Sigmoid colon (tissue), 4 donors: ENCODE data around the gene EMX2.

Source experiments
- EP300 ChIP-seq, 4 donors: sonication (generic); formaldehyde crosslinking; IDR thresholded peaks; one replicate each; pipeline ENCODE4 v1.6.1; 2017; ENCODE audit warnings: antibody characterized with exemption in 4 of 4
- POLR2AphosphoS5 ChIP-seq, 4 donors: sonication (generic); formaldehyde crosslinking; IDR thresholded peaks; one replicate each; pipeline ENCODE4 v1.6.1; 2017; ENCODE audit warnings: antibody characterized with exemption in 4 of 4
- TF ChIP-seq, protein P1 (sequence below), 4 experiments: fragments of 450-650 bp in 3 of 4; fragments of 200-600 bp in 1 of 4; IDR thresholded peaks; one replicate each; pipeline ENCODE4 v1.5.1; 2016 to 2019; ENCODE audit warnings: antibody characterized with exemption in 4 of 4, mild to moderate bottlenecking in 3 of 4, moderate library complexity in 2 of 4

- no peak for TF ChIP-seq EP300 (IDR thresholded peaks at IDR 0.05)
- TF ChIP-seq, protein P1, sequence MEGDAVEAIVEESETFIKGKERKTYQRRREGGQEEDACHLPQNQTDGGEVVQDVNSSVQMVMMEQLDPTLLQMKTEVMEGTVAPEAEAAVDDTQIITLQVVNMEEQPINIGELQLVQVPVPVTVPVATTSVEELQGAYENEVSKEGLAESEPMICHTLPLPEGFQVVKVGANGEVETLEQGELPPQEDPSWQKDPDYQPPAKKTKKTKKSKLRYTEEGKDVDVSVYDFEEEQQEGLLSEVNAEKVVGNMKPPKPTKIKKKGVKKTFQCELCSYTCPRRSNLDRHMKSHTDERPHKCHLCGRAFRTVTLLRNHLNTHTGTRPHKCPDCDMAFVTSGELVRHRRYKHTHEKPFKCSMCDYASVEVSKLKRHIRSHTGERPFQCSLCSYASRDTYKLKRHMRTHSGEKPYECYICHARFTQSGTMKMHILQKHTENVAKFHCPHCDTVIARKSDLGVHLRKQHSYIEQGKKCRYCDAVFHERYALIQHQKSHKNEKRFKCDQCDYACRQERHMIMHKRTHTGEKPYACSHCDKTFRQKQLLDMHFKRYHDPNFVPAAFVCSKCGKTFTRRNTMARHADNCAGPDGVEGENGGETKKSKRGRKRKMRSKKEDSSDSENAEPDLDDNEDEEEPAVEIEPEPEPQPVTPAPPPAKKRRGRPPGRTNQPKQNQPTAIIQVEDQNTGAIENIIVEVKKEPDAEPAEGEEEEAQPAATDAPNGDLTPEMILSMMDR (IDR thresholded peaks at IDR 0.05) = no peak
- TF ChIP-seq POLR2AphosphoS5 (IDR thresholded peaks at IDR 0.05) = peak in 2 of 4 donors; percentile 19 to 44
These were observed at the start of gene EMX2 for GRCh38 chr10:117542706-117543224.
